ENCODE measurements around the gene GPM6B. TPM values are rescaled to one million over a fixed set of nuclear protein-coding genes. Genes with fewer than 3 reads are reported as not detected.
A peak's percentile ranks its signal among the peaks of the same experiment; 100 is the strongest.

Gene GPM6B
- total RNA-seq (2021), result 99.0 to 103 TPM (median 99.8 TPM) in 3 replicates
- percentile 83 among the genes with signal in this experiment for Bru-seq, nascent RNA
- long read RNA-seq, experiment 1, transcript GPM6B-205 (7 exons, 3,957 nt), result major isoform, 111 of 509 reads
- long read RNA-seq, experiment 1, partial matches to known transcripts, result 48 of 509 reads
- long read RNA-seq, experiment 1, other reads (novel, unspliced or antisense), result 349 of 509 reads
- long read RNA-seq, experiment 2, transcript GPM6B-205 (7 exons, 3,957 nt), result major isoform, 18 of 74 reads
- long read RNA-seq, experiment 2, partial matches to known transcripts, result 7 of 74 reads
- long read RNA-seq, experiment 2, other reads (novel, unspliced or antisense), result 49 of 74 reads
- long read RNA-seq, experiment 3, transcript GPM6B-205 (7 exons, 3,957 nt), result major isoform, 65 of 91 reads
- long read RNA-seq, experiment 3, partial matches to known transcripts, result 3 of 91 reads
- long read RNA-seq, experiment 3, other reads (novel, unspliced or antisense), result 22 of 91 reads

- H3K4me1 Mint-ChIP-seq, result peaks cover 38% of the 10 kb centered on the region
- TF ChIP-seq USF2 (CRISPR knock-in tag; IDR thresholded peaks at IDR 0.05), result peak; percentile 56
- TF ChIP-seq JUN (CRISPR knock-in tag; IDR thresholded peaks at IDR 0.05), result no peak
- H3K27ac Mint-ChIP-seq, result peak within 1 kb of the TSS; percentile 82; the same call in 1 of the 2 replicates
- H3K36me3 Mint-ChIP-seq, result no peaks in the 10 kb centered on the region
- POLR2A ChIA-PET, result no interaction called here
- peak within 1 kb of the TSS; percentile 48 for H3K4me3 Mint-ChIP-seq
- ATAC-seq (peak; percentile 77), DNase-seq (ENCODE audit: low spot score) (no peak)
- no peaks in the 10 kb centered on the region for H3K27me3 Mint-ChIP-seq (ENCODE audit: low read depth)
- CTCF ChIA-PET, result no interaction called here
- H3K9me3 Mint-ChIP-seq, result no peaks in the 10 kb centered on the region
Observed at GRCh38 chrX:13816643-13817627, at the start of gene GPM6B. GPM6B (minus strand) TSS chrX:13817093; CDS start chrX:13816904, 189 bp downstream.

GRCh38 chrX:13864264-13864663 is 47.4 kb upstream of the GPM6B start:
- Mint-ChIP-seq H3K4me3 (no peak overlapping the region), H3K27ac (no peak overlapping the region), H3K9me3 (no peaks in the 10 kb centered on the region), H3K36me3 (no peaks in the 10 kb centered on the region), H3K27me3 (ENCODE audit: low read depth) (no peaks in the 10 kb centered on the region), H3K4me1 (peaks cover 28% of the 10 kb centered on the region)
- POLR2A ChIA-PET, result no interaction called here
- CTCF ChIA-PET, result no interaction called here
- ATAC-seq, result no peak
- DNase-seq (ENCODE audit: low spot score), result no peak
- TF ChIP-seq EMX1 (CRISPR knock-in tag; IDR thresholded peaks at IDR 0.05), result no peak
- TF ChIP-seq ZNF425 (CRISPR knock-in tag; conservative IDR thresholded peaks at IDR 0.05), result no peak
- no peak for TF ChIP-seq NR1H2 (CRISPR knock-in tag; IDR thresholded peaks at IDR 0.05)
- TF ChIP-seq ZSCAN18 (CRISPR knock-in tag; IDR thresholded peaks at IDR 0.05), result no peak
- no peak for TF ChIP-seq STAT6 (CRISPR knock-in tag; conservative IDR thresholded peaks at IDR 0.05; ENCODE audit: low read depth)
- no peak for TF ChIP-seq ETV6 (CRISPR knock-in tag; IDR thresholded peaks at IDR 0.05)
- TF ChIP-seq PREB (CRISPR knock-in tag; IDR thresholded peaks at IDR 0.05; ENCODE audit: borderline replicate concordance), result no peak
- TF ChIP-seq ZNF532 (CRISPR knock-in tag; IDR thresholded peaks at IDR 0.05; ENCODE audit: borderline replicate concordance), result no peak
- no peak for TF ChIP-seq OVOL2 (CRISPR knock-in tag; IDR thresholded peaks at IDR 0.05; ENCODE audit: borderline replicate concordance)
- no peak for TF ChIP-seq ZNF423 (CRISPR knock-in tag; IDR thresholded peaks at IDR 0.05)

All from WTC11 (cell line).